Transverse colon (tissue), 4 donors: Measurements from ENCODE around the gene KCTD16. TPM values are rescaled to one million over a fixed set of nuclear protein-coding genes. Genes with fewer than 3 reads are reported as not detected.

Source experiments
- DNase-seq: peaks from one replicate; pipeline ENCODE4 v3.0.0-alpha.2; 2019
- H3K27ac ChIP-seq, 4 donors: fragments of 200-600 bp; sonication (generic); 2 replicates each; pipeline ENCODE4 v1.5.1; 2016 to 2018; ENCODE audit warnings: inconsistent platforms in 4 of 4
- H3K27me3 ChIP-seq: fragments of 200-600 bp; sonication (generic); 2 replicates; pipeline ENCODE4 v1.5.1; 2017; ENCODE audit warnings: inconsistent platforms
- H3K36me3 ChIP-seq, 4 donors: fragments of 200-600 bp; sonication (generic); 2 replicates each; pipeline ENCODE4 v1.5.1; 2017 to 2019; ENCODE audit warnings: inconsistent platforms in 4 of 4
- H3K4me1 ChIP-seq, 4 donors: fragments of 200-600 bp; sonication (generic); 2 replicates each; pipeline ENCODE4 v1.5.1; 2017 to 2020; ENCODE audit warnings: inconsistent platforms in 4 of 4
- H3K4me3 ChIP-seq, 4 donors: fragments of 200-600 bp; sonication (generic); 1 replicate in 1 of 4; 2 replicates in 3 of 4; pipeline versions ENCODE4 v1.5.1 to v1.6.1; 2017 to 2019; ENCODE audit warnings: inconsistent platforms in 4 of 4
- H3K9me3 ChIP-seq, 2 donors: fragments of 200-600 bp; sonication (generic); 2 replicates each; pipeline ENCODE4 v1.5.1; 2017 to 2019; ENCODE audit warnings: inconsistent platforms in 2 of 2
- CTCF ChIP-seq, 5 experiments: fragments of 200-600 bp in 3 of 5; fragments of 450-650 bp in 2 of 5; sonication (generic) in 3 of 5; IDR thresholded peaks; 1 replicate in 2 of 5; 2 replicates in 3 of 5; pipeline ENCODE4 v1.5.1; 2016 to 2017; ENCODE audit warnings: antibody characterized with exemption in 5 of 5, inconsistent platforms in 3 of 5, mild to moderate bottlenecking in 2 of 5, moderate library complexity in 1 of 5
- EP300 ChIP-seq: sonication (generic); formaldehyde crosslinking; IDR thresholded peaks from one replicate; pipeline ENCODE4 v1.6.1; 2017; ENCODE audit warnings: antibody characterized with exemption, low read depth
- POLR2A ChIP-seq: fragments of 450-650 bp; IDR thresholded peaks from one replicate; pipeline ENCODE4 v1.6.1; 2016; ENCODE audit warnings: antibody characterized with exemption, mild to moderate bottlenecking, moderate library complexity
- POLR2AphosphoS5 ChIP-seq, 3 donors: sonication (generic); formaldehyde crosslinking; IDR thresholded peaks; one replicate each; pipeline ENCODE4 v1.6.1; 2016; ENCODE audit warnings: antibody characterized with exemption in 3 of 3
- WGBS, 2 donors: methylation state at CpG; one replicate each; pipeline ENCODE4 v1.1.5; 2018; ENCODE audit warnings: low coverage in 1 of 2; 5-methylcytosine and 5-hydroxymethylcytosine counted together
- in situ Hi-C, 4 donors: fragments of 200-750 bp; cut with MboI; loops; one replicate each; pipeline versions ENCODE4 v1.15.0 to v1.15.1; 2017; ENCODE audit warnings: low sequenced_read_pairs in 3 of 4, low pct_ligation_motif_present in 1 of 4, low pct_unique_long_range_greater_than_20kb in 1 of 4
- intact Hi-C: fragments of 100-400 bp; cut with DNase I; formaldehyde crosslinking; loops from one replicate; pipeline ENCODE4 v1.15.1; 2023; ENCODE audit warnings: low total_unique reads
- total RNA-seq, 4 donors: library from RNA; depleted of rRNA; stranded (reverse); fragments of >200 nt; gene quantifications; one replicate each; pipeline ENCODE4 v1.1.0, GENCODE V29; 2016

Gene KCTD16
- total RNA-seq, 4 donors from 2014 or later = under 0.01 to 0.14 TPM; not detected in 2

- Histone ChIP-seq H3K27ac (no peak overlapping the region), H3K4me3 (no peak overlapping the region), H3K4me1 (no peaks in the 10 kb centered on the region), H3K27me3 (no peaks in the 10 kb centered on the region), H3K9me3 (no peaks in the 10 kb centered on the region), H3K36me3 (no peaks in the 10 kb centered on the region)
- TF ChIP-seq EP300 = no peak
- TF ChIP-seq POLR2A = no peak
- TF ChIP-seq CTCF (IDR thresholded peaks at IDR 0.05) = no peak
- TF ChIP-seq POLR2AphosphoS5 (IDR thresholded peaks at IDR 0.05) = no peak
- no peak for DNase-seq
- intact Hi-C loops (no loop called here), in situ Hi-C loops (no loop called here)
- 61 to 68% methylated on average over 4 of the region's 4 CpGs for WGBS, 2 donors
Observed at GRCh38 chr5:144468571-144468970, 297.9 kb downstream of the KCTD16 start.

- WGBS, 2 donors = 82 to 84% methylated on average over 4 of the region's 4 CpGs
- intact Hi-C loops (no loop called here), in situ Hi-C loops (no loop called here)
- Histone ChIP-seq H3K27me3 (no peaks in the 10 kb centered on the region), H3K4me3 (no peak overlapping the region), H3K4me1 (no peaks in the 10 kb centered on the region), H3K36me3 (no peaks in the 10 kb centered on the region), H3K9me3 (no peaks in the 10 kb centered on the region), H3K27ac (no peak overlapping the region)
- no peak for TF ChIP-seq CTCF (IDR thresholded peaks at IDR 0.05)
- no peak for TF ChIP-seq EP300
- TF ChIP-seq POLR2AphosphoS5 (IDR thresholded peaks at IDR 0.05) = no peak
- TF ChIP-seq POLR2A = no peak
- DNase-seq = no peak
Observed at GRCh38 chr5:144469106-144469505, 298.4 kb downstream of the KCTD16 start.

- Histone ChIP-seq H3K27me3 (no peaks in the 10 kb centered on the region), H3K27ac (no peak overlapping the region), H3K9me3 (no peaks in the 10 kb centered on the region), H3K4me3 (no peak overlapping the region), H3K36me3 (no peaks in the 10 kb centered on the region), H3K4me1 (no peaks in the 10 kb centered on the region)
- DNase-seq = no peak
- WGBS, 2 donors = 31 to 43% methylated on average over 2 of the region's 2 CpGs
- in situ Hi-C loops (no loop called here), intact Hi-C loops (no loop called here)
- TF ChIP-seq POLR2AphosphoS5 (IDR thresholded peaks at IDR 0.05) (no peak), POLR2A (no peak), CTCF (IDR thresholded peaks at IDR 0.05) (no peak), EP300 (no peak)
Observed at GRCh38 chr5:144472221-144472620, 301.5 kb downstream of the KCTD16 start.

- Histone ChIP-seq H3K4me1 (no peaks in the 10 kb centered on the region), H3K4me3 (no peak overlapping the region), H3K27me3 (no peaks in the 10 kb centered on the region), H3K9me3 (no peaks in the 10 kb centered on the region), H3K27ac (no peak overlapping the region), H3K36me3 (no peaks in the 10 kb centered on the region)
- in situ Hi-C loops = no loop called here
- intact Hi-C loops = no loop called here
- TF ChIP-seq EP300 (no peak), POLR2A (no peak), CTCF (IDR thresholded peaks at IDR 0.05) (no peak), POLR2AphosphoS5 (IDR thresholded peaks at IDR 0.05) (no peak)
- no peak for DNase-seq
- WGBS, 2 donors = 94% methylated on average over 13 of the region's 13 CpGs; no CpG with 5 or more reads in 1 of the 2 donors
Observed at GRCh38 chr5:144473650-144474049, 303.0 kb downstream of the KCTD16 start.
